ENCODE measurements around the gene PCDHB1.

GRCh38 chr5:141100243-141100805 is 49.1 kb downstream of the PCDHB1 start, which contains the start of gene PCDHB3:
- TF ChIP-seq POLR2A (IDR thresholded peaks at IDR 0.05; ENCODE audit: low read length) (no peak), GATA1 (IDR thresholded peaks at IDR 0.05; ENCODE audit: low read depth, low read length) (no peak)
